Hepatocyte (in vitro differentiated cells): ENCODE results near the gene SBK3. TPM values are rescaled to one million over a fixed set of nuclear protein-coding genes. Genes with fewer than 3 reads are reported as not detected.

Experiments
- DNase-seq: peaks from one replicate; pipeline ENCODE4 v3.0.0-alpha.2; 2016; ENCODE audit warnings: low spot score
- H2AFZ ChIP-seq: fragments of 200-600 bp; sonication (generic); 2 replicates; pipeline ENCODE4 v1.6.0; 2016; ENCODE audit warnings: antibody characterized with exemption, mild to moderate bottlenecking
- H3K27ac ChIP-seq: fragments of 200-600 bp; sonication (generic); 2 replicates; pipeline ENCODE4 v1.5.1; 2016; ENCODE audit warnings: mild to moderate bottlenecking
- H3K27me3 ChIP-seq: fragments of 200-600 bp; sonication (generic); 2 replicates; pipeline ENCODE4 v1.6.1; 2016
- H3K36me3 ChIP-seq: fragments of 200-600 bp; sonication (generic); replicated peaks from 2 replicates; pipeline ENCODE4 v1.5.1; 2016; ENCODE audit warnings: low read depth; ENCODE audit not compliant: insufficient read depth
- H3K4me1 ChIP-seq: fragments of 200-600 bp; sonication (generic); 2 replicates; pipeline ENCODE4 v1.5.1; 2016; ENCODE audit warnings: mild to moderate bottlenecking, moderate library complexity; ENCODE audit not compliant: insufficient read depth
- H3K4me2 ChIP-seq: fragments of 200-600 bp; sonication (generic); 2 replicates; pipeline ENCODE4 v1.6.0; 2016
- H3K4me3 ChIP-seq: fragments of 200-600 bp; sonication (generic); 2 replicates; pipeline ENCODE4 v1.5.1; 2016; ENCODE audit warnings: mild to moderate bottlenecking
- H3K79me2 ChIP-seq: fragments of 200-600 bp; sonication (generic); 2 replicates; pipeline ENCODE4 v1.6.0; 2017; ENCODE audit warnings: mild to moderate bottlenecking
- H3K9me2 ChIP-seq: fragments of 200-600 bp; sonication (generic); replicated peaks from 2 replicates; pipeline ENCODE4 v1.6.0; 2017; ENCODE audit warnings: mild to moderate bottlenecking; ENCODE audit not compliant: insufficient read depth
- H3K9me3 ChIP-seq: fragments of 200-600 bp; sonication (generic); 2 replicates; pipeline ENCODE4 v1.5.1; 2016; ENCODE audit warnings: low read depth, mild to moderate bottlenecking
- H4K20me1 ChIP-seq: fragments of 200-600 bp; sonication (generic); 2 replicates; pipeline ENCODE4 v1.6.0; 2016; ENCODE audit warnings: mild to moderate bottlenecking; ENCODE audit not compliant: insufficient read depth, poor library complexity, severe bottlenecking
- CTCF ChIP-seq: fragments of 200-600 bp; sonication (generic); IDR thresholded peaks from 2 replicates; pipeline ENCODE4 v1.5.1; 2016; ENCODE audit warnings: antibody characterized with exemption, mild to moderate bottlenecking; ENCODE audit not compliant: poor library complexity
- EZH2 ChIP-seq: fragments of 200-600 bp; sonication (generic); IDR thresholded peaks from 2 replicates; pipeline ENCODE4 v1.6.1; 2016; ENCODE audit warnings: antibody characterized with exemption, mild to moderate bottlenecking, borderline replicate concordance
- EZH2phosphoT487 ChIP-seq: fragments of 200-600 bp; sonication (generic); IDR thresholded peaks from one replicate; pipeline ENCODE4 v1.6.1; 2018; ENCODE audit warnings: antibody characterized with exemption, mild to moderate bottlenecking, low read depth, moderate library complexity; ENCODE audit not compliant: unreplicated experiment, severe bottlenecking
- WGBS: methylation state at CpG from one replicate; pipeline ENCODE4 v1.1.6; 2016; ENCODE audit warnings: low lambda C conversion rate; ENCODE audit errors: missing lambda C conversion rate; 5-methylcytosine and 5-hydroxymethylcytosine counted together
- polyA plus RNA-seq: library from polyadenylated mRNA; unstranded; fragments of >200 nt; fragmentation: Nextera tagmentation; extraction: Ambion mirVana; gene quantifications from 2 replicates; pipeline ENCODE4 v1.2.1, GENCODE V29; 2016
- total RNA-seq: library from RNA; depleted of rRNA; stranded (reverse); fragments of >200 nt; gene quantifications from 2 replicates; pipeline ENCODE4 v1.2.3, GENCODE V29; 2014

Gene SBK3
- total and polyA plus RNA-seq, 2 experiments from 2014 or later, result 0.57 TPM; not detected in 1

- H3K9me3 ChIP-seq, result no peaks in the 10 kb centered on the region
- no peak overlapping the region for H3K27ac ChIP-seq
- no peaks in the 10 kb centered on the region for H3K79me2 ChIP-seq
- H3K27me3 ChIP-seq, result no peaks in the 10 kb centered on the region
- peaks cover 12% of the 10 kb centered on the region for H3K4me1 ChIP-seq
- H3K4me2 ChIP-seq, result peak overlapping the region; percentile 27
- no peak for TF ChIP-seq EZH2
- TF ChIP-seq EZH2phosphoT487, result no peak
- TF ChIP-seq CTCF, result no peak
- no peaks in the 10 kb centered on the region for H4K20me1 ChIP-seq
- H3K36me3 ChIP-seq, result no peaks in the 10 kb centered on the region
- DNase-seq, result no peak
- WGBS, result 88% methylated on average over 5 of the region's 5 CpGs
- no peak overlapping the region for H3K4me3 ChIP-seq
- H3K9me2 ChIP-seq, result no peaks in the 10 kb centered on the region
- H2AFZ ChIP-seq, result no peak overlapping the region
Measured at GRCh38 chr19:55552206-55552605, 6.9 kb upstream of the SBK3 start.

GRCh38 chr19:55550321-55550650, 4.9 kb upstream of the SBK3 start:
- Histone ChIP-seq H3K27ac (peak overlapping the region; percentile 85), H3K36me3 (no peaks in the 10 kb centered on the region), H2AFZ (peak overlapping the region; percentile 13), H3K79me2 (no peaks in the 10 kb centered on the region), H4K20me1 (no peaks in the 10 kb centered on the region), H3K4me2 (peak overlapping the region; percentile 72), H3K9me3 (no peaks in the 10 kb centered on the region), H3K4me3 (no peak overlapping the region), H3K4me1 (peaks cover 12% of the 10 kb centered on the region), H3K9me2 (no peaks in the 10 kb centered on the region), H3K27me3 (no peaks in the 10 kb centered on the region)
- no peak for DNase-seq
- no peak for TF ChIP-seq EZH2phosphoT487
- TF ChIP-seq CTCF, result no peak
- TF ChIP-seq EZH2, result no peak
- WGBS, result 38% methylated on average over 7 of the region's 7 CpGs

GRCh38 chr19:55549500-55550320, 4.4 kb upstream of the SBK3 start:
- Histone ChIP-seq H3K27ac (peak overlapping the region; percentile 85), H3K79me2 (no peaks in the 10 kb centered on the region), H3K9me2 (no peaks in the 10 kb centered on the region), H3K27me3 (no peaks in the 10 kb centered on the region), H3K36me3 (no peaks in the 10 kb centered on the region), H4K20me1 (no peaks in the 10 kb centered on the region), H3K9me3 (no peaks in the 10 kb centered on the region), H3K4me1 (peaks cover 12% of the 10 kb centered on the region), H3K4me3 (no peak overlapping the region), H2AFZ (peak overlapping the region; percentile 13), H3K4me2 (peak overlapping the region; percentile 72)
- TF ChIP-seq CTCF, result no peak
- no peak for TF ChIP-seq EZH2phosphoT487
- no peak for TF ChIP-seq EZH2
- 16% methylated on average over 36 of the region's 36 CpGs for WGBS
- peak; percentile 61 for DNase-seq
